C4-2B (cell line): ENCODE measurements around the gene TUBB.

Experiments
- H3K27ac ChIP-seq: fragments of 450-650 bp; 2 replicates; pipeline ENCODE4 v1.5.1; 2017
- CTCF ChIP-seq: fragments of 450-650 bp; conservative IDR thresholded peaks from 2 replicates; pipeline ENCODE4 v1.5.1; 2017; ENCODE audit warnings: mild to moderate bottlenecking
- ZFX ChIP-seq: fragments of 450-650 bp; IDR thresholded peaks from 2 replicates; pipeline ENCODE4 v1.6.1; 2017

The TUBB gene

GRCh38 chr6:30679765-30680535 is 40.2 kb upstream of the TUBB start:
- no peak overlapping the region for H3K27ac ChIP-seq
- TF ChIP-seq CTCF (no peak), ZFX (no peak)

GRCh38 chr6:30681766-30682142 is 38.4 kb upstream of the TUBB start:
- H3K27ac ChIP-seq = no peak overlapping the region
- TF ChIP-seq ZFX (no peak), CTCF (no peak)

- no peak overlapping the region for H3K27ac ChIP-seq
- TF ChIP-seq ZFX (no peak), CTCF (no peak)
Observed at GRCh38 chr6:30682143-30683117, 37.7 kb upstream of the TUBB start.

GRCh38 chr6:30683183-30683979 is 36.8 kb upstream of the TUBB start:
- H3K27ac ChIP-seq = no peak overlapping the region
- no peak for TF ChIP-seq ZFX
- no peak for TF ChIP-seq CTCF

- H3K27ac ChIP-seq = no peak overlapping the region
- TF ChIP-seq CTCF (no peak), ZFX (no peak)
Observed at GRCh38 chr6:30683980-30684338, 36.2 kb upstream of the TUBB start.

- TF ChIP-seq ZFX (no peak), CTCF (no peak)
- H3K27ac ChIP-seq = no peak overlapping the region
Observed at GRCh38 chr6:30684386-30685156, 35.6 kb upstream of the TUBB start.
